Type B pancreatic cell (in vitro differentiated cells): ENCODE measurements around the gene NEK4. TPM values are rescaled to one million over a fixed set of nuclear protein-coding genes. Genes with fewer than 3 reads are reported as not detected.
"Not testable (repeated sequence)": the region's sequence is repeated elsewhere in the genome, so short reads cannot be mapped to it uniquely, and the experiment has no call there.

Experiments used
- DNase-seq: peaks from one replicate; pipeline ENCODE4 v3.0.0; 2021; ENCODE audit warnings: mixed read lengths; ENCODE audit not compliant: unreplicated experiment; ENCODE audit errors: extremely low spot score
- H3K27ac Mint-ChIP-seq: 2 replicates; pipeline ENCODE4 v1.8.0; 2021; ENCODE audit warnings: mild to moderate bottlenecking, mixed read lengths
- H3K27me3 Mint-ChIP-seq: 2 replicates; pipeline ENCODE4 v1.8.0; 2021; ENCODE audit warnings: mixed read lengths
- H3K36me3 Mint-ChIP-seq: 2 replicates; pipeline ENCODE4 v1.8.0; 2021; ENCODE audit warnings: mixed read lengths
- H3K4me1 Mint-ChIP-seq: one replicate; pipeline ENCODE4 v1.8.0; 2021; ENCODE audit warnings: mixed read lengths; ENCODE audit not compliant: unreplicated experiment
- H3K4me3 Mint-ChIP-seq: 2 replicates; pipeline ENCODE4 v1.8.0; 2021; ENCODE audit warnings: mild to moderate bottlenecking, mixed read lengths
- H3K9me3 Mint-ChIP-seq: 2 replicates; pipeline ENCODE4 v1.8.0; 2021; ENCODE audit warnings: mixed read lengths
- total RNA-seq: library from RNA; stranded (reverse); gene quantifications from 2 replicates; pipeline ENCODE4 v1.2.1, GENCODE V29; 2021; ENCODE audit warnings: low replicate concordance
- TF ChIP-seq, protein P1 (sequence below): fragments of 200-600 bp; sonication (generic); conservative IDR thresholded peaks from 2 replicates; pipeline ENCODE4 v1.5.0; 2021; ENCODE audit warnings: antibody characterized with exemption, mild to moderate bottlenecking

NEK4 gene
- total RNA-seq, 1 donor from 2014 or later, result 47.2 TPM

- Mint-ChIP-seq H3K4me3 (no peak overlapping the region), H3K4me1 (no peaks in the 10 kb centered on the region), H3K27me3 (no peaks in the 10 kb centered on the region), H3K9me3 (no peaks in the 10 kb centered on the region), H3K27ac (no peak overlapping the region), H3K36me3 (peaks cover 65% of the 10 kb centered on the region)
- no peak for DNase-seq
- TF ChIP-seq, protein P1, sequence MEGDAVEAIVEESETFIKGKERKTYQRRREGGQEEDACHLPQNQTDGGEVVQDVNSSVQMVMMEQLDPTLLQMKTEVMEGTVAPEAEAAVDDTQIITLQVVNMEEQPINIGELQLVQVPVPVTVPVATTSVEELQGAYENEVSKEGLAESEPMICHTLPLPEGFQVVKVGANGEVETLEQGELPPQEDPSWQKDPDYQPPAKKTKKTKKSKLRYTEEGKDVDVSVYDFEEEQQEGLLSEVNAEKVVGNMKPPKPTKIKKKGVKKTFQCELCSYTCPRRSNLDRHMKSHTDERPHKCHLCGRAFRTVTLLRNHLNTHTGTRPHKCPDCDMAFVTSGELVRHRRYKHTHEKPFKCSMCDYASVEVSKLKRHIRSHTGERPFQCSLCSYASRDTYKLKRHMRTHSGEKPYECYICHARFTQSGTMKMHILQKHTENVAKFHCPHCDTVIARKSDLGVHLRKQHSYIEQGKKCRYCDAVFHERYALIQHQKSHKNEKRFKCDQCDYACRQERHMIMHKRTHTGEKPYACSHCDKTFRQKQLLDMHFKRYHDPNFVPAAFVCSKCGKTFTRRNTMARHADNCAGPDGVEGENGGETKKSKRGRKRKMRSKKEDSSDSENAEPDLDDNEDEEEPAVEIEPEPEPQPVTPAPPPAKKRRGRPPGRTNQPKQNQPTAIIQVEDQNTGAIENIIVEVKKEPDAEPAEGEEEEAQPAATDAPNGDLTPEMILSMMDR, result no peak
Measured at GRCh38 chr3:52733256-52733891, 37.4 kb downstream of the NEK4 start.

DNA sequence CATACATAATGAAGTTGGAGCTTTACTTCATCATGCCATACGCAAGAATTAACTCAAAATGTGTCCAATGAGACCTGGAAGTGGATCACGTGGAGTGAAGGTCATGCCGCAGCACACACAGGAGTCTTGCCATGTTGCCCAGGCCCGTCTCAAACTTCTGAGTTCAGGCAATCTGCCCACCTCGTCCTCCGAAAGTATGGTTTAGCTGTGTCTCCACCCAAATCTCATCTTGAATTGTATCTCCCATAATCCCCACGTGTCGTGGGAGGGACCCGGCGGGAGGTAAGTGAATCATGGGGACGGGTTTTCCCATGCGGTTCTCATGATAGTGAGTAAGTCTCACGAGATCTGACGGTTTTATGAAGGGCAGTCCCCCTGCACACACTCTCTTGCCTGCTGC lies 39.1 kb downstream of the NEK4 start:
- no peak overlapping the region for H3K27ac Mint-ChIP-seq
- H3K4me1 Mint-ChIP-seq, result no peaks in the 10 kb centered on the region
- no peaks in the 10 kb centered on the region for H3K27me3 Mint-ChIP-seq
- H3K4me3 Mint-ChIP-seq, result no peak overlapping the region
- peak; percentile 44 for DNase-seq
- peaks cover 71% of the 10 kb centered on the region for H3K36me3 Mint-ChIP-seq
- H3K9me3 Mint-ChIP-seq, result no peaks in the 10 kb centered on the region
- TF ChIP-seq, protein P1, result no peak

- no peaks in the 10 kb centered on the region for H3K4me1 Mint-ChIP-seq
- H3K36me3 Mint-ChIP-seq, result peaks cover 72% of the 10 kb centered on the region
- TF ChIP-seq, protein P1, result no peak
- DNase-seq, result no peak
- H3K4me3 Mint-ChIP-seq, result no peak overlapping the region
- H3K27me3 Mint-ChIP-seq, result no peaks in the 10 kb centered on the region
- H3K9me3 Mint-ChIP-seq, result no peaks in the 10 kb centered on the region
- no peak overlapping the region for H3K27ac Mint-ChIP-seq
Measured at GRCh38 chr3:52730681-52731080, 40.1 kb downstream of the NEK4 start.

DNA sequence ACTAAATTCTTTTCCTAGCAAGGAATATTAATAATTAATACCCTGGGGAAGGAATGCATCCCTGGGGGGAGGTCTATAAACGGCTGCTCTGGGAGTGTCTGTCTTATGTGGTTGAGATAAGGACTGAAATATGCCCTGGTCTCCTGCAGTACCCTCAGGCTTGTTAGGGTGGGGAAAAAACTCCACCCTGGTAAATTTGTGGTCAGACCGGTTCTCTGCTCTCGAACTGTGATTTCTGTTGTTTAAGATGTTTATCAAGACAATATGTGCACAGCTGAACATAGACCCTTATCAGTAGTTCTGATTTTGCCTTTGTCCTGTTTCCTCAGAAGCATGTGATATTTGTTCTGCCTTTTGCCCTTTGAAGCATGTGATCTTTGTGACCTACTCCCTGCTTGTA lies 42.0 kb downstream of the NEK4 start:
- peaks cover 62% of the 10 kb centered on the region for H3K36me3 Mint-ChIP-seq
- not testable (repeated sequence) for H3K27me3 Mint-ChIP-seq, H3K9me3 Mint-ChIP-seq, H3K4me1 Mint-ChIP-seq, H3K27ac Mint-ChIP-seq, H3K4me3 Mint-ChIP-seq
- DNase-seq, result peak; percentile 15

- Mint-ChIP-seq H3K9me3 (no peaks in the 10 kb centered on the region), H3K4me3 (no peak overlapping the region), H3K36me3 (peaks cover 48% of the 10 kb centered on the region), H3K27me3 (no peaks in the 10 kb centered on the region), H3K4me1 (no peaks in the 10 kb centered on the region), H3K27ac (no peak overlapping the region)
- DNase-seq, result no peak
- TF ChIP-seq, protein P1, result no peak
Measured at GRCh38 chr3:52724511-52724910, 46.2 kb downstream of the NEK4 start.

- peak; percentile 24 for DNase-seq
Measured at GRCh38 chr3:52723935-52724334, 46.8 kb downstream of the NEK4 start.

More at GRCh38 chr3:52723935-52724334, 46.8 kb downstream of the NEK4 start:
- Mint-ChIP-seq H3K27ac (no peak overlapping the region), H3K36me3 (peaks cover 45% of the 10 kb centered on the region), H3K4me1 (no peaks in the 10 kb centered on the region), H3K4me3 (no peak overlapping the region), H3K27me3 (no peaks in the 10 kb centered on the region), H3K9me3 (no peaks in the 10 kb centered on the region)
- TF ChIP-seq, protein P1, result no peak
